Hepatocyte (in vitro differentiated cells): Measurements from ENCODE around the gene PAX5. TPM values are rescaled to one million over a fixed set of nuclear protein-coding genes. Genes with fewer than 3 reads are reported as not detected.
"Not testable (repeated sequence)": the region's sequence is repeated elsewhere in the genome, so short reads cannot be mapped to it uniquely, and the experiment has no call there.

ENCODE experiments used
- DNase-seq: peaks from one replicate; pipeline ENCODE4 v3.0.0-alpha.2; 2016; ENCODE audit warnings: low spot score
- H2AFZ ChIP-seq: fragments of 200-600 bp; sonication (generic); 2 replicates; pipeline ENCODE4 v1.6.0; 2016; ENCODE audit warnings: antibody characterized with exemption, mild to moderate bottlenecking
- H3K27ac ChIP-seq: fragments of 200-600 bp; sonication (generic); 2 replicates; pipeline ENCODE4 v1.5.1; 2016; ENCODE audit warnings: mild to moderate bottlenecking
- H3K27me3 ChIP-seq: fragments of 200-600 bp; sonication (generic); 2 replicates; pipeline ENCODE4 v1.6.1; 2016
- H3K36me3 ChIP-seq: fragments of 200-600 bp; sonication (generic); replicated peaks from 2 replicates; pipeline ENCODE4 v1.5.1; 2016; ENCODE audit warnings: low read depth; ENCODE audit not compliant: insufficient read depth
- H3K4me1 ChIP-seq: fragments of 200-600 bp; sonication (generic); 2 replicates; pipeline ENCODE4 v1.5.1; 2016; ENCODE audit warnings: mild to moderate bottlenecking, moderate library complexity; ENCODE audit not compliant: insufficient read depth
- H3K4me2 ChIP-seq: fragments of 200-600 bp; sonication (generic); 2 replicates; pipeline ENCODE4 v1.6.0; 2016
- H3K4me3 ChIP-seq: fragments of 200-600 bp; sonication (generic); 2 replicates; pipeline ENCODE4 v1.5.1; 2016; ENCODE audit warnings: mild to moderate bottlenecking
- H3K79me2 ChIP-seq: fragments of 200-600 bp; sonication (generic); 2 replicates; pipeline ENCODE4 v1.6.0; 2017; ENCODE audit warnings: mild to moderate bottlenecking
- H3K9me2 ChIP-seq: fragments of 200-600 bp; sonication (generic); replicated peaks from 2 replicates; pipeline ENCODE4 v1.6.0; 2017; ENCODE audit warnings: mild to moderate bottlenecking; ENCODE audit not compliant: insufficient read depth
- H3K9me3 ChIP-seq: fragments of 200-600 bp; sonication (generic); 2 replicates; pipeline ENCODE4 v1.5.1; 2016; ENCODE audit warnings: low read depth, mild to moderate bottlenecking
- H4K20me1 ChIP-seq: fragments of 200-600 bp; sonication (generic); 2 replicates; pipeline ENCODE4 v1.6.0; 2016; ENCODE audit warnings: mild to moderate bottlenecking; ENCODE audit not compliant: insufficient read depth, poor library complexity, severe bottlenecking
- EZH2 ChIP-seq: fragments of 200-600 bp; sonication (generic); IDR thresholded peaks from 2 replicates; pipeline ENCODE4 v1.6.1; 2016; ENCODE audit warnings: antibody characterized with exemption, mild to moderate bottlenecking, borderline replicate concordance
- EZH2phosphoT487 ChIP-seq: fragments of 200-600 bp; sonication (generic); IDR thresholded peaks from one replicate; pipeline ENCODE4 v1.6.1; 2018; ENCODE audit warnings: antibody characterized with exemption, mild to moderate bottlenecking, low read depth, moderate library complexity; ENCODE audit not compliant: unreplicated experiment, severe bottlenecking
- WGBS: methylation state at CpG from one replicate; pipeline ENCODE4 v1.1.6; 2016; ENCODE audit warnings: low lambda C conversion rate; ENCODE audit errors: missing lambda C conversion rate; 5-methylcytosine and 5-hydroxymethylcytosine counted together
- polyA plus RNA-seq: library from polyadenylated mRNA; unstranded; fragments of >200 nt; fragmentation: Nextera tagmentation; extraction: Ambion mirVana; gene quantifications from 2 replicates; pipeline ENCODE4 v1.2.1, GENCODE V29; 2016
- total RNA-seq: library from RNA; depleted of rRNA; stranded (reverse); fragments of >200 nt; gene quantifications from 2 replicates; pipeline ENCODE4 v1.2.3, GENCODE V29; 2014
- TF ChIP-seq, protein P1 (sequence below): fragments of 200-600 bp; sonication (generic); IDR thresholded peaks from 2 replicates; pipeline ENCODE4 v1.5.1; 2016; ENCODE audit warnings: antibody characterized with exemption, mild to moderate bottlenecking; ENCODE audit not compliant: poor library complexity

PAX5 gene
- total RNA-seq (not detected in 2 replicates), polyA plus RNA-seq (not detected in 2 replicates)

DNA sequence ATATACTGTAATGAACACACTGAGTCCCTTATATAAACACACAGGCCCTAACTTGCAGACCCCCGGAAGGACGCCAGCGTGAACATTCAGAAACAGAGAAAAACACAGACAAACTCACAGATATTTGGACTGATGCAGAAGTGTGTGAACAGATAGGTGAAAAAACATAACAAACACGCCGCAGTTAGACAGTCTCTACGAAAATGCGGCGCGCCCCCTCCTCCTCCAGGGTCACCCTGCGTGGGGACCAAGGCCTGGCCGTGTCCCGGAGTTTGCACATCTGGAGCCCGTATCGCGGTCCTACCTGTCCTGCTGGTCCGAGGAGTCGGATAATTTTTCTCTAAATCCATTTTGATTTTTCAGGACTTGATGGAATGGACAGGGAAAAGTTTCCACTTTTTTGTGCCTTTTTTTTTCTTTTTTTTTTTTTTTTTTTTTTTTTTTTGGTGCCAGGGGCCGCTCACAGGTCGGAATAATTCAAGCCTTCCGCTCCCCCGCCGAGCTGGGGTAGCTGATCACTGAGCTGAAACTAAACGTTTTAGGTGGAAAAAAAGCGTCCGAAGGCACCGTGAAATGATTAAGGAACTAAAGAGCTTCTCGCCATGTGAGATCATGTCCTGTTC lies at the start of gene PAX5:
Gene PAX5 (minus strand): TSS at position 587 of the 623 bp plus-strand sequence. CDS start 237 bp downstream, at position 350.
- peaks cover 4% of the 10 kb centered on the region for H4K20me1 ChIP-seq
- H3K27me3 ChIP-seq = peaks cover 100% of the 10 kb centered on the region
- TF ChIP-seq EZH2 = peak; percentile 56
- TF ChIP-seq, protein P1, sequence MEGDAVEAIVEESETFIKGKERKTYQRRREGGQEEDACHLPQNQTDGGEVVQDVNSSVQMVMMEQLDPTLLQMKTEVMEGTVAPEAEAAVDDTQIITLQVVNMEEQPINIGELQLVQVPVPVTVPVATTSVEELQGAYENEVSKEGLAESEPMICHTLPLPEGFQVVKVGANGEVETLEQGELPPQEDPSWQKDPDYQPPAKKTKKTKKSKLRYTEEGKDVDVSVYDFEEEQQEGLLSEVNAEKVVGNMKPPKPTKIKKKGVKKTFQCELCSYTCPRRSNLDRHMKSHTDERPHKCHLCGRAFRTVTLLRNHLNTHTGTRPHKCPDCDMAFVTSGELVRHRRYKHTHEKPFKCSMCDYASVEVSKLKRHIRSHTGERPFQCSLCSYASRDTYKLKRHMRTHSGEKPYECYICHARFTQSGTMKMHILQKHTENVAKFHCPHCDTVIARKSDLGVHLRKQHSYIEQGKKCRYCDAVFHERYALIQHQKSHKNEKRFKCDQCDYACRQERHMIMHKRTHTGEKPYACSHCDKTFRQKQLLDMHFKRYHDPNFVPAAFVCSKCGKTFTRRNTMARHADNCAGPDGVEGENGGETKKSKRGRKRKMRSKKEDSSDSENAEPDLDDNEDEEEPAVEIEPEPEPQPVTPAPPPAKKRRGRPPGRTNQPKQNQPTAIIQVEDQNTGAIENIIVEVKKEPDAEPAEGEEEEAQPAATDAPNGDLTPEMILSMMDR = no peak
- no peaks in the 10 kb centered on the region for H3K9me2 ChIP-seq
- H3K4me1 ChIP-seq = peaks cover 26% of the 10 kb centered on the region
- no peak within 1 kb of the TSS for H3K4me3 ChIP-seq
- peak within 1 kb of the TSS; percentile 25 for H2AFZ ChIP-seq
- no peak for DNase-seq
- WGBS = 25% methylated on average over 27 of the region's 27 CpGs
- no peaks in the 10 kb centered on the region for H3K9me3 ChIP-seq
- no peaks in the 10 kb centered on the region for H3K79me2 ChIP-seq
- H3K36me3 ChIP-seq = no peaks in the 10 kb centered on the region
- no peak within 1 kb of the TSS for H3K27ac ChIP-seq
- peak within 1 kb of the TSS; percentile 76 for H3K4me2 ChIP-seq

DNA sequence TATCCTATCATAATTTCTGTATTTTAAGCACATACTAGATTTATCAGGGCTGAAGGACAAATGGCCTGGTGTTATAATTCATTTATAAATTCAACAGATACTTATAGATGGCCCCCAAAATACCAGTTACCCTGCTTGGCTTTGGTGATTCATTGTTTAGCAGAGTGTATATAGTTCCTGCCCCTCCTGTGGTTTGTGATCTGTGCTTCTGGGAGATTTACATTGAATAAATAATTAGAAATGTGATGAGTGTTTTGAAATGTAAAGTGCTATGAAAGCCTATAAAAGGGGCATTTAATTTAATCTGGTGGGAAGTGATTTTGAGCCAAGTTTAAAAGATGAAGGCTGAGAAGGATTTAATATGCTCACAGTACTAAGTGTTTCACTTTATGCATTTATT lies 49.6 kb upstream of the PAX5 start:
- no peak overlapping the region for H2AFZ ChIP-seq
- H3K4me2 ChIP-seq = no peak overlapping the region
- no peak overlapping the region for H3K27ac ChIP-seq
- H3K9me2 ChIP-seq = no peaks in the 10 kb centered on the region
- no peaks in the 10 kb centered on the region for H3K36me3 ChIP-seq
- no peaks in the 10 kb centered on the region for H3K9me3 ChIP-seq
- TF ChIP-seq, protein P1 = no peak
- no peak for TF ChIP-seq EZH2phosphoT487
- TF ChIP-seq EZH2 = no peak
- H3K4me3 ChIP-seq = no peak overlapping the region
- no peaks in the 10 kb centered on the region for H3K27me3 ChIP-seq
- peaks cover 5% of the 10 kb centered on the region for H3K4me1 ChIP-seq
- peaks cover 46% of the 10 kb centered on the region for H3K79me2 ChIP-seq
- no peak for DNase-seq
- peaks cover 7% of the 10 kb centered on the region for H4K20me1 ChIP-seq

DNA sequence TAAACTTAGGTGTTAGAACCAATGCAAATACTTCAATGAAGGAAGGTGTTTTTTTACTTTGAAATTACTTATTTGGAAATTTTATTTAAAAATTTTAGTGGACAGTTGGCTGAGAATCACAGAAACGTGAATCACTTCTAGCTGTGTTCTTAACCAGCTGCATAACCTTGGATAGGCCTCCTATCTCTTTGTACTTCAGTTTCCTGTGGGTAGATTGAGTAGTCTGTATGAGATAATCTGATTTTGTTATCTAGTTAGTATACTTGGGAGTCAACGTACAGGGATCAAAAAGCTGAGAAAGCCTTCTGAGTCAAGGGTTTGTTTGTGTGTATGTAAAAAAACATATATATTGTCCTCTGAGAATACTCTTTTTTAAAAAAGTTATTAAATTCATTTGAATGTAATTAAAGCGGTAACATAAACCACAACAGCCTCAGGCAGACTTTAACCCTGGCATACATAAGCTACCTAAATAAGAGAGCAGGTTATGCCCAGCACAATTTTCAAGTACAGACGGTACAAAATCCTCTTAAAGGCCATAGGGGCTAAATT lies 48.2 kb upstream of the PAX5 start:
- WGBS = 68% methylated on average over 4 of the region's 4 CpGs
- peaks cover 5% of the 10 kb centered on the region for H3K4me1 ChIP-seq
- H3K4me2 ChIP-seq = peak overlapping the region; percentile 95
- no peak overlapping the region for H3K4me3 ChIP-seq
- H3K79me2 ChIP-seq = peaks cover 46% of the 10 kb centered on the region
- no peak overlapping the region for H3K27ac ChIP-seq
- no peaks in the 10 kb centered on the region for H3K27me3 ChIP-seq
- H3K36me3 ChIP-seq = no peaks in the 10 kb centered on the region
- TF ChIP-seq, protein P1 = no peak
- no peak for TF ChIP-seq EZH2phosphoT487
- TF ChIP-seq EZH2 = no peak
- no peak overlapping the region for H2AFZ ChIP-seq
- peaks cover 7% of the 10 kb centered on the region for H4K20me1 ChIP-seq
- H3K9me2 ChIP-seq = no peaks in the 10 kb centered on the region
- no peaks in the 10 kb centered on the region for H3K9me3 ChIP-seq
- no peak for DNase-seq

DNA sequence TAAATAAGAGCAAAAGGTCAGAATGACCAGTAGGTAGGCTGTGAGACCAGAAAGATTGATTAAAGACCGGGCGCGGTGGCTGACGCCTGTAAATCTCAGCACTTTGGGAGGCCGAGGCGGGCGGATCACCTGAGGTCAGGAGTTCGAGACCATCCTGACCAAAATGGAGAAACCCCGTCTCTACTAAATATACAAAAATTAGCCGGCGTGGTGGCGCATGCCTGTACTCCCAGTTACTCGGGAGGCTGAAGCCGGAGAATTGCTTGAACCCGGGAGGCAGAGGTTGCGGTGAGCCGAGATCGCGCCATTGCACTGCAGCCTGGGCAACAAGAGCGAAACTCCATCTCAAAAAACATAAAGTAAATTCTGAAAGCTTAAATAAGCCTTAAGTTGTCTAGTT lies 47.4 kb upstream of the PAX5 start:
- over 99% methylated on average over 20 of the region's 20 CpGs for WGBS
- not testable (repeated sequence) for H3K9me3 ChIP-seq, DNase-seq, H3K9me2 ChIP-seq, H3K27me3 ChIP-seq, H4K20me1 ChIP-seq, H3K36me3 ChIP-seq, H3K4me3 ChIP-seq, H3K27ac ChIP-seq, H2AFZ ChIP-seq, H3K4me1 ChIP-seq
- Histone ChIP-seq H3K79me2 (peaks cover 46% of the 10 kb centered on the region), H3K4me2 (peak overlapping the region; percentile 95)

DNA sequence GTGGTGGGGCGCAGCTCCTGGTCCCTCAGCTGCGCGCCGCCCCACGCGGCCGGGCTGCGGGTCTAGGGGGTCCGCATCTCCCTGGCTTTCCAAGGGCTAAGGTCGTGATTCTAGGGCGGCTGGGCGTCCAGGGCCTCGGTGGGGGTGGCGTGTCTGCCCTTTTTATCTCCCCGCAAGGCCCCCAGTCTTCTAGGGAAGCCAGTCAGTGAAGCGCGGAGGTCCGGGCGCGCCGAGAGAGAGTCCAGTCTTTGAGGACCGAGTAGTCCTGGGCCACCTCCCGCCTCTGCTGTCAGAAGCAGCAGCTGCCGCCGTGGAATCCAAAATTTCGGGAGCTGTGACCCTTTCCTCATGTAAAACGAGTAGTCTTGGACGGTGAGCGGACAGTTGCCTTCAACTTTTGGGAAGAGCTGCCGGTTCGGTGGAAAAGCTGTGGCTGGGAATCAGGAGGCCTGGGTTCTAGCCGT lies 46.1 kb upstream of the PAX5 start:
- Histone ChIP-seq H3K4me2 (peak overlapping the region; percentile 95), H3K27ac (peak overlapping the region; percentile 86), H3K79me2 (peaks cover 46% of the 10 kb centered on the region), H3K4me3 (peak overlapping the region; percentile 79), H2AFZ (peak overlapping the region; percentile 95)
- not testable (repeated sequence) for H3K27me3 ChIP-seq, H3K9me2 ChIP-seq, H3K9me3 ChIP-seq, H3K36me3 ChIP-seq, H3K4me1 ChIP-seq, H4K20me1 ChIP-seq, DNase-seq
- under 1% methylated on average over 32 of the region's 32 CpGs for WGBS
